Natural killer cell (primary cell): ENCODE data around the gene KIF15. TPM values are rescaled to one million over a fixed set of nuclear protein-coding genes. Genes with fewer than 3 reads are reported as not detected.

Experiments used
- ATAC-seq, 3 donors: fragments of 150-1000 bp in 2 of 3; fragments of 200-7000 bp in 1 of 3; cut with Tn5 transposase; 1 replicate in 1 of 3; 2 replicates in 2 of 3; pipeline ENCODE4 v1.10.0; 2021; ENCODE audit warnings: mild to moderate bottlenecking in 2 of 3, moderate library complexity in 2 of 3
- DNase-seq, 2 donors: peaks; one replicate each; pipeline versions ENCODE4 v3.0.0 to v3.0.0-alpha.2; 2013 to 2021; ENCODE audit warnings: mixed read lengths in 1 of 2
- H3K27ac ChIP-seq: one replicate; pipeline ENCODE4 v1.5.1; 2013; ENCODE audit warnings: mild to moderate bottlenecking, low read length
- H3K27me3 ChIP-seq: one replicate; pipeline ENCODE4 v1.6.1; 2013; ENCODE audit warnings: low read length; ENCODE audit not compliant: control insufficient read depth, insufficient read depth
- H3K36me3 ChIP-seq: one replicate; pipeline ENCODE4 v1.6.1; 2013; ENCODE audit warnings: low read length; ENCODE audit not compliant: control insufficient read depth, insufficient read depth
- H3K4me1 ChIP-seq: one replicate; pipeline ENCODE4 v1.6.1; 2013; ENCODE audit warnings: low read length; ENCODE audit not compliant: control insufficient read depth, insufficient read depth
- H3K4me3 ChIP-seq: one replicate; pipeline ENCODE4 v1.5.1; 2013; ENCODE audit warnings: low read length
- H3K9me3 ChIP-seq: one replicate; pipeline ENCODE4 v1.6.1; 2013; ENCODE audit warnings: low read length; ENCODE audit not compliant: control insufficient read depth, insufficient read depth
- H3K27ac Mint-ChIP-seq, 2 donors: one replicate each; pipeline ENCODE4 v1.8.0; 2022; ENCODE audit warnings: mild to moderate bottlenecking in 2 of 2, mixed read lengths in 2 of 2, moderate library complexity in 1 of 2
- H3K27me3 Mint-ChIP-seq, 2 donors: one replicate each; pipeline ENCODE4 v1.8.0; 2022; ENCODE audit warnings: low read depth in 2 of 2, mixed read lengths in 2 of 2
- H3K36me3 Mint-ChIP-seq: one replicate; pipeline ENCODE4 v1.8.0; 2022; ENCODE audit warnings: mixed read lengths
- H3K4me1 Mint-ChIP-seq, 2 donors: one replicate each; pipeline ENCODE4 v1.8.0; 2022; ENCODE audit warnings: mixed read lengths in 2 of 2
- H3K4me3 Mint-ChIP-seq: one replicate; pipeline ENCODE4 v1.8.0; 2022; ENCODE audit warnings: mild to moderate bottlenecking, moderate library complexity, mixed read lengths
- H3K9me3 Mint-ChIP-seq, 2 donors: one replicate each; pipeline ENCODE4 v1.8.0; 2022; ENCODE audit warnings: mixed read lengths in 2 of 2
- CTCF ChIP-seq: fragments of 200-600 bp; IDR thresholded peaks from one replicate; pipeline ENCODE4 v1.8.0; 2022; ENCODE audit warnings: antibody characterized with exemption
- WGBS: methylation state at CpG from one replicate; pipeline ENCODE4 v1.1.7; 2013; ENCODE audit warnings: missing lambda C conversion rate; ENCODE audit not compliant: insufficient coverage; 5-methylcytosine and 5-hydroxymethylcytosine counted together
- intact Hi-C: fragments of 100-400 bp; cut with micrococcal nuclease; formaldehyde crosslinking; loops from one replicate; pipeline ENCODE4 v1.14.2; 2022
- total RNA-seq, 4 donors: library from RNA; stranded (reverse); fragments of 120-200 nt in 1 of 4; gene quantifications; one replicate each; pipeline versions ENCODE4 v1.2.3 to v1.2.4, GENCODE V29; 2013 to 2022

Gene KIF15
- total RNA-seq, 3 donors from 2014 or later (not counting 1 experiment from before 2014, with no cell fraction given), result 0.80 to 1.6 (median 0.99) TPM

- Mint-ChIP-seq H3K4me1 (peaks cover 33 to 45% of the 10 kb centered on the region in 2 donors), H3K4me3 (peak overlapping the region; percentile 42), H3K27ac (peak overlapping the region in 1 of 2 donors; percentile 94), H3K27me3 (no peaks in the 10 kb centered on the region), H3K36me3 (no peaks in the 10 kb centered on the region), H3K9me3 (no peaks in the 10 kb centered on the region)
- DNase-seq (no peak), ATAC-seq (no peak)
- H3K27ac ChIP-seq, result no peak overlapping the region
- H3K9me3 ChIP-seq, result no peaks in the 10 kb centered on the region
- H3K4me1 ChIP-seq, result peaks cover 32% of the 10 kb centered on the region
- 100% methylated on average over 3 of the region's 7 CpGs for WGBS
- H3K27me3 ChIP-seq, result no peaks in the 10 kb centered on the region
- intact Hi-C loops, result no loop called here
- H3K36me3 ChIP-seq, result no peaks in the 10 kb centered on the region
- TF ChIP-seq CTCF, result no peak
- H3K4me3 ChIP-seq, result no peak overlapping the region
Measured at GRCh38 chr3:44867421-44868111, 106.0 kb downstream of the KIF15 start.

- Histone ChIP-seq H3K9me3 (no peaks in the 10 kb centered on the region), H3K36me3 (no peaks in the 10 kb centered on the region), H3K27me3 (no peaks in the 10 kb centered on the region), H3K4me3 (no peak overlapping the region), H3K27ac (no peak overlapping the region), H3K4me1 (peaks cover 19% of the 10 kb centered on the region)
- Mint-ChIP-seq H3K27ac (no peak overlapping the region), H3K27me3 (no peaks in the 10 kb centered on the region), H3K4me3 (no peak overlapping the region), H3K36me3 (no peaks in the 10 kb centered on the region), H3K9me3 (no peaks in the 10 kb centered on the region), H3K4me1 (peaks cover 17 to 19% of the 10 kb centered on the region in 2 donors)
- no peak for TF ChIP-seq CTCF
- WGBS, result 90% methylated on average over 5 of the region's 8 CpGs
- DNase-seq (no peak), ATAC-seq (no peak)
- intact Hi-C loops, result no loop called here
Measured at GRCh38 chr3:44870375-44871061, 108.9 kb downstream of the KIF15 start.

- intact Hi-C loops, result no loop called here
- Mint-ChIP-seq H3K4me1 (no peaks in the 10 kb centered on the region), H3K9me3 (no peaks in the 10 kb centered on the region), H3K36me3 (no peaks in the 10 kb centered on the region), H3K4me3 (no peak within 1 kb of the TSS), H3K27me3 (peaks cover 0 to 2% of the 10 kb centered on the region in 2 donors), H3K27ac (no peak within 1 kb of the TSS)
- Histone ChIP-seq H3K27me3 (no peaks in the 10 kb centered on the region), H3K4me3 (no peak within 1 kb of the TSS), H3K9me3 (no peaks in the 10 kb centered on the region), H3K4me1 (no peaks in the 10 kb centered on the region), H3K27ac (no peak within 1 kb of the TSS), H3K36me3 (no peaks in the 10 kb centered on the region)
- no peak for TF ChIP-seq CTCF
- WGBS, result 94% methylated on average over 5 of the region's 5 CpGs
- no peak for ATAC-seq
- DNase-seq, result no peak
Measured at GRCh38 chr3:44874308-44874707, 112.7 kb downstream of the KIF15 start, which contains the start of gene TGM4. Gene TGM4, plus strand, starts transcription at chr3:44874608. Its CDS starts 71 bp downstream, at chr3:44874679.
